ENCODE measurements around the gene TPO.
"Not testable (repeated sequence)": the region's sequence is repeated elsewhere in the genome, so short reads cannot be mapped to it uniquely, and the experiment has no call there.

Gene TPO

GRCh38 chr2:1483551-1483950 lies 70.3 kb downstream of the TPO start:
- no peak for DNase-seq (ENCODE audit: low read depth, low spot score)

GRCh38 chr2:1484131-1484884 lies 71.0 kb downstream of the TPO start:
- DNase-seq (ENCODE audit: low read depth, low spot score) = no peak

DNA sequence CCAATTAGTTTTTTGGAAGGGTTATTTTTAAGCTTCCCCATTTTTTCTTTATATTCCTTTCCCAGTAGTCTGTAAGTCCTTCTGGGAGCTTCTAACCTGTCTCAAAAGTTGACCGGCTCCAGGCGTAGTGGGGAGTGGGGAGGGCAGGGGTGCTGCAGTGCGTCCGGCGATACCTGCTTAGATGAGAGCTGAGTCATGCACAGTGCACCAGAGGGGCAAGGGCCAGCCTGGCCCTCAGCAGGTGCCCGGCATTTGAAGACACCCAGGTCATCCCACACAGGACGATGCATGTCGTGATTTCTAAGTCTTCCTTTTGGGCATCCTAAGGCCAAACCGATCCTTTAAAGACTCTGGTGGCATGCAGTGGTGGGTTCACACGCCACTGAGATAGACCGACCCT lies 73.4 kb downstream of the TPO start:
- DNase-seq (ENCODE audit: low read depth, low spot score) = no peak

- no peak for DNase-seq (ENCODE audit: low read depth, low spot score)
Measured at GRCh38 chr2:1487758-1488157, 74.5 kb downstream of the TPO start.

DNA sequence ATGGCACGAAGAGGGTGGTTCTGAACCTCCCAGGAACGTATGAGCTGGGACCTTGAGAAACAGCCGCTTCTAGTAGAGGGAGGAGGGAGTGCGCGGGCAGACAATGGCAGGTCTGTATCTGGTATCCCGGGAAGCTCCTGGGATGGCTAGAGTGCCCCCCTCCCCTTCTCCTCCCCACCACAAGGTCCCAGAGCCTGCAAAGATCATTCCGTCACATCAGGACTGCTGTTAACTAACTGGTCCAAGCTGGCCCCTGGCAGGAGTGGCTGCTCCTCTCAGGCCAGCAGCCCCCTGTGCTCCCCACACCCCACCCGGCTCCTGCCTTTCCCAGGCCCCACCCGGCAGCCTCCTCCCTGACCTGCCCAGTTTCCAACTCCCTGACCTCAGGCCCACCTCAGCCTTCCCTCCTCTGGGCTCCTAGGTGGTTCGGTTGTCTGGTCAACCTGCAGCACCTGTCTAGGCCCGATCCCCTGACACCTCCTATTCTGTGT lies 75.0 kb downstream of the TPO start:
- DNase-seq (ENCODE audit: low read depth, low spot score) = no peak

DNA sequence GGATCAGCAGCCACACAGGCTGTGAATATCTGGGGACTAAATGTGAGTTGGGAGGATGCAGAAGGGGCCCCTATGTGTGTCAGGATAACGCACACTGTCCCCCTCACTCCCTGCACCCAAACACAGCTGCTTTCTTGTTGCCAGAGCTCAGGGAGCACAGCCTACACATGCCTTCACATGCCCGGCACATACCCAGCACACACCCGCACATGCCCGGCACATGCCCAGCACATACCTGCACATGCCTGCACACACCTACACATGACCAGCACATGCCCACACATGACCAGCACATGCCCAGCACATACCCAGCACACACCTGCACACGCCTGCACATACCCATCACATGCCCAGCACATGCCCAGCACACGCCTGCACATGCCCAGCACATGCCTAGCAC lies 75.6 kb downstream of the TPO start:
- DNase-seq (ENCODE audit: low read depth, low spot score) = no peak

- no peak for DNase-seq (ENCODE audit: low read depth, low spot score)
Measured at GRCh38 chr2:1489486-1489885, 76.2 kb downstream of the TPO start.

- DNase-seq (ENCODE audit: low read depth, low spot score) = not testable (repeated sequence)
Measured at GRCh38 chr2:1490381-1490780, 77.1 kb downstream of the TPO start.

DNA sequence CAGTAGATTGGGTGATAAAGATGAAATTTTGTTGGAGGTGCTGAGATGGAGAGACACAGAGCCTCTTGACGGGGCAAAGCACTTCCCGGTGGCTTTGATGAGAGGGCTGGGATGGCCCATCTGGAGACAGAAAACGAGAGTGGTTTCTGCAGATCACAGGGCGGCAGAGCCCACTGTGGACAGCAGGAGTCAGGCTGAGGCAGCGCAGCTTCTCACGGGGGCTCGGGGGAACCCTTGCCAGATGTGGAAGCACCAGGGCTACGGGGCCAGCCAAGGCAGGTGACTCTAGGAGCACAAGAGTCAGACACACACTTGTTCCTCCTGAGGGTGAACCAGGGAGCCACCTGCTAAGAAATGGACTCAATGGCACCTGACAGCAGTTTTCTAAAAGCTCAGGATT lies 78.5 kb downstream of the TPO start:
- DNase-seq (ENCODE audit: low read depth, low spot score) = no peak

DNA sequence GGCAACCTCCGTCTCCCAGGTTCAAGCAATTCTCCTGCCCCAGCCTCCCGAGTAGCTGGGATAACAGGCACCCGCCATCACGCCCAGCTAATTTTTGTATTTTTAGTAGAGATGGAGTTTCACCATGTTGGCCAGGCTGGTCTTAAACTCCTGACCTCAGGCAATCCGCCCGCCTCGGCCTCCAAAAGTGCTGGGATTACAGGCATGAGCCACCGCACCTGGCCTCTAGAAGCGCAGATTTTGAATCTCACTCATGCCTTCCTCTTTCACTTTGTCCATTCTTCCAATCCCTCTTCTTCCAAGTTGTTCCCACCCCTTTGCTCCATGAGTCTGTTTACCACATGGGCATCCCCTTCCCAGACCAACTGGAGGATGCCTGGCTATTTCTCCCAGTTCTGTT lies 79.0 kb downstream of the TPO start:
- not testable (repeated sequence) for DNase-seq (ENCODE audit: low read depth, low spot score)

GRCh38 chr2:1492711-1493430 lies 79.6 kb downstream of the TPO start:
- DNase-seq (ENCODE audit: low read depth, low spot score) = no peak

- DNase-seq (ENCODE audit: low read depth, low spot score) = no peak
Measured at GRCh38 chr2:1493431-1494126, 80.3 kb downstream of the TPO start.

DNA sequence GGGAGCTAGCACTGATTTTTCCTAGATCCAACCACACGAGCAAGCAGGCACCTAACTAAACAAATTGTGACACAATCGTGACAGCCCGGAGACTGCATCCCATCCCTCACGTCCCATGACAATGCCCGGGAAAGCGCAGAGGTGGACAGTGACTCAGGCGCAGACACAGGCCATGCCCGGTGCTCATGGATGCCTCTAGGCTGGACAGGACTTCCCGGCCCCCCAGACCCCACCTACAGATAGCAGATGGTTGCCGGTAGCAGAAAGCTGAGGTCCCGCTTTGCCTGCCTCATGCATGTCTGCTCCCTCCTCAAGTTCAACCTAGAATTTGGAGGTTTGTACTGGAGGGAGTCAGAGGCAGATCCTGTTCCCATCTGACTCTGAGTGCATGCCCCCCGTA lies 81.0 kb downstream of the TPO start:
- no peak for DNase-seq (ENCODE audit: low read depth, low spot score)

GRCh38 chr2:1494906-1495305 lies 81.6 kb downstream of the TPO start:
- DNase-seq (ENCODE audit: low read depth, low spot score) = no peak

DNA sequence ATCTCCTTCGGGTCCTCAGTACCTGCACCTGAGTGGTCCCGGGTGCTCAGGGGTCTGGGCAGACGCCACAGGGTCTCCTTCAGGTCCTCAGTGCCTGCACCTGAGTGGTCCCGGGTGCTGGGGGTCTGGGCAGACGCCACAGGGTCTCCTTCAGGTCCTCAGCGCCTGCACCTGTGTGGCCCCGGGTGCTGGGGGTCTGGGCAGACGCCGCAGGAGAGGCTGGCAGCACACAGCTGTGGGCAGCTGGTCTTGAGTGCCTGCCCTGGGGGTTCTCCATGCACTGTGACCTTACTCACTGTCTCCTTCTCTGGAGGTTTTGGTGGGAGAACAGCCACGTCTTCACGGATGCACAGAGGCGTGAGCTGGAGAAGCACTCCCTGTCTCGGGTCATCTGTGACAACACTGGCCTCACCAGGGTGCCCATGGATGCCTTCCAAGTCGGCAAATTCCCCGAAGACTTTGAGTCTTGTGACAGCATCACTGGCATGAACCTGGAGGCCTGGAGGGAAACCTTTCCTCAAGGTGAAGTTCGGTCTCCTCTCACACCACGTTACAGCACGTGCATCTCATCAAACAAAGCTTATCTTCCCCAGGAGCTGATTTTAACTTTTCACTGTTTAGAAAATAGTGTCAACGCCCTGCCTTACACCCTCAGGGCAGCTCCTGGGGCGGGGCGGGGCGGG lies 82.6 kb downstream of the TPO start:
- no peak for DNase-seq (ENCODE audit: low read depth, low spot score)

GRCh38 chr2:1496359-1496821 lies 83.1 kb downstream of the TPO start:
- no peak for DNase-seq (ENCODE audit: low read depth, low spot score)

- no peak for DNase-seq (ENCODE audit: low read depth, low spot score)
Measured at GRCh38 chr2:1497122-1497611, 83.9 kb downstream of the TPO start.

DNA sequence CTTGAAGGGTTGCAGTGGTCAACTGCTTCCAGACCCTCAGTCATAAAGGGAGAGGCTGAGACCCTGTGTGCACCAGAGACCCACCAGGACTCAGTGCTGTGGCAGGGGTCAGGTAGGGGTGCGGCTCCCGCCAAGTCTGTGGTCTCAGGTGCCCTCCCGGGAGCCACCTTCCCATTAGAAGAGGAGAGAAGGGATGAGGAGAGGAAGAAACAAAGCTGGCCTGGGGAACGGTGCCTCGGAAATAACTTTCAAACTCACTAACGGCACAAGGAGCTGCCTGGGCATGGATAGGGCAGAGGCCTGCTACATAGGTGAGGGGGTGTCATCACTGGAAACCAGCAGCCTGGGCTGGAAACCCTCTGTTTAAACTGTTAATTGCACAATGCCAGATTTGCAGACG lies 84.9 kb downstream of the TPO start:
- DNase-seq (ENCODE audit: low read depth, low spot score) = no peak

GRCh38 chr2:1499033-1499795 lies 86.0 kb downstream of the TPO start:
- DNase-seq (ENCODE audit: low read depth, low spot score) = no peak

DNA sequence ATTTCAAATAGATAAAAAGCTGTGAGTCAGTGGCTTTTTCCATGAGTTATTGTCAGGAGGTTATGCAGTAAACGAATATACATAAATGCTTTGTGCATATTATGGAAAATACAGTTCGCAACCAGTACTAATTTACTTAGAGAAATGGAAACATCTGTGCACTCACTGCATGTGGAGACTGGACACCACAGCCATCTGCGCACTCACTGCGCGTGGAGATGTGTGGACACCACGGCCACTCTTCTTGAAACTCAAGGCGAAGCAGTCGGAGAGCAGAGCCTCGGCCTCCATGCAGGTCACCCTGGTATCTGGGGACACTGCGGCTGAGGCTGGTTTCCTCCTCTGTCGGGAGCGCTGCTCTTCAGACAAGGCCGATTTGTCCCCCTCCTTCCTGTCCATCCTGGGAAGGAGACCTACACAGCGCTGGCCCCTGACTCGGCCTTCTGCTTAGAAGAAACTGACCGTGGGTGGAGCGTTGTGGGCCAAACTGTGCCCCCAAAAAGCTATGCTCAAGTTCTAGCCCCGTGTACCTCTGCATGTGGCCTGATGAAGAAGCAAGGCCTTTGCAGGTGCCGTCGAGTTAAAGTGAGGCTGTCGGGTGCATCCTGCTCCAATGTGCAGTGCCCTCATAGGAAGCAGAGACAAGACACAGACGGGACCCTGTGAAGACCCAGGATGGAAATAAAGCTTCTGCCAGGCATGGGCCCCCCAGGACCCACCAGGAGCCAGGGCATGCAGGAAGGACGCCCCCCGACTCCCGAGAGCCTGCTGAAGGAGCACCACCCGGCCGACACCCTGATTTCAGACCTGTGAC lies 88.0 kb downstream of the TPO start:
- DNase-seq (ENCODE audit: low read depth, low spot score) = no peak

Data from iPS DF 19.7 (cell line).